ENCODE measurements around the gene CAND2.
"Not testable (repeated sequence)": the region's sequence is repeated elsewhere in the genome, so short reads cannot be mapped to it uniquely, and the experiment has no call there.

The CAND2 gene

DNA sequence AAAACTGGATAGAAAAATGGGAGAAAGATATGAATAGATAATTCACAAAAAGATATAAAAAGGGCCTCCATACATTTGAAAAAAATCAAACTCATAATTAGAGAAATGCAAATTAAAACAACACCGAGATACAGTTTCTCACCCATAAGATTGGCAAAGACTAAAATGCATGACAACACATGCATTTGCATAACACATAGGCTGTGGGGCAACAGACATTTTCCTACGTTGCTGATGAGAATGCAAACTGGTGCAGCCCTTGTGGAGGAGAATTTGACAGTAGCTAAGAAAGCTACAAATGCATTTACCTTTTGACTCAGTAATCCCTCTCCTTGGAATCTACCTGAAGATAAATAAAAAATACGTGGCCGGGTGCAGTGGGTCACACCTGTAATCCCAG lies 11.4 kb upstream of the CAND2 start:
- Histone ChIP-seq H3K4me1 (ENCODE audit: insufficient read depth, low read length, poor library complexity, severe bottlenecking) (no peaks in the 10 kb centered on the region), H3K9me3 (ENCODE audit: insufficient read depth, low read depth, low read length) (no peaks in the 10 kb centered on the region), H3K4me3 (ENCODE audit: low read length, poor library complexity, severe bottlenecking) (no peak overlapping the region), H3K4me2 (ENCODE audit: low read depth, low read length, poor library complexity, severe bottlenecking) (no peak overlapping the region), H3F3A (ENCODE audit: low read depth) (no peaks in the 10 kb centered on the region), H3K9ac (ENCODE audit: low read depth, low read length, poor library complexity, severe bottlenecking) (no peak overlapping the region), H3K36me3 (ENCODE audit: insufficient read depth, low read length) (no peaks in the 10 kb centered on the region), H3K79me2 (ENCODE audit: insufficient read depth, low read length) (no peaks in the 10 kb centered on the region), H2AFZ (ENCODE audit: low read length) (no peak overlapping the region), H3K9me2 (replicated peaks; ENCODE audit: low read depth, low read length) (no peaks in the 10 kb centered on the region), H4K20me1 (ENCODE audit: insufficient read depth, low read length, poor library complexity, severe bottlenecking) (no peaks in the 10 kb centered on the region), H3K27me3 (ENCODE audit: insufficient read depth, low read length, poor library complexity, severe bottlenecking) (no peaks in the 10 kb centered on the region)
- TF ChIP-seq EZH2phosphoT487 (IDR thresholded peaks at IDR 0.05; ENCODE audit: borderline replicate concordance) = no peak
- TF ChIP-seq, protein P1, sequence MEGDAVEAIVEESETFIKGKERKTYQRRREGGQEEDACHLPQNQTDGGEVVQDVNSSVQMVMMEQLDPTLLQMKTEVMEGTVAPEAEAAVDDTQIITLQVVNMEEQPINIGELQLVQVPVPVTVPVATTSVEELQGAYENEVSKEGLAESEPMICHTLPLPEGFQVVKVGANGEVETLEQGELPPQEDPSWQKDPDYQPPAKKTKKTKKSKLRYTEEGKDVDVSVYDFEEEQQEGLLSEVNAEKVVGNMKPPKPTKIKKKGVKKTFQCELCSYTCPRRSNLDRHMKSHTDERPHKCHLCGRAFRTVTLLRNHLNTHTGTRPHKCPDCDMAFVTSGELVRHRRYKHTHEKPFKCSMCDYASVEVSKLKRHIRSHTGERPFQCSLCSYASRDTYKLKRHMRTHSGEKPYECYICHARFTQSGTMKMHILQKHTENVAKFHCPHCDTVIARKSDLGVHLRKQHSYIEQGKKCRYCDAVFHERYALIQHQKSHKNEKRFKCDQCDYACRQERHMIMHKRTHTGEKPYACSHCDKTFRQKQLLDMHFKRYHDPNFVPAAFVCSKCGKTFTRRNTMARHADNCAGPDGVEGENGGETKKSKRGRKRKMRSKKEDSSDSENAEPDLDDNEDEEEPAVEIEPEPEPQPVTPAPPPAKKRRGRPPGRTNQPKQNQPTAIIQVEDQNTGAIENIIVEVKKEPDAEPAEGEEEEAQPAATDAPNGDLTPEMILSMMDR (conservative IDR thresholded peaks at IDR 0.05; ENCODE audit: low read length) = no peak

GRCh38 chr3:12787346-12787745 lies 9.1 kb upstream of the CAND2 start:
- not testable (repeated sequence) for H4K20me1 ChIP-seq (ENCODE audit: insufficient read depth, low read length, poor library complexity, severe bottlenecking); H3K36me3 ChIP-seq (ENCODE audit: insufficient read depth, low read length)

DNA sequence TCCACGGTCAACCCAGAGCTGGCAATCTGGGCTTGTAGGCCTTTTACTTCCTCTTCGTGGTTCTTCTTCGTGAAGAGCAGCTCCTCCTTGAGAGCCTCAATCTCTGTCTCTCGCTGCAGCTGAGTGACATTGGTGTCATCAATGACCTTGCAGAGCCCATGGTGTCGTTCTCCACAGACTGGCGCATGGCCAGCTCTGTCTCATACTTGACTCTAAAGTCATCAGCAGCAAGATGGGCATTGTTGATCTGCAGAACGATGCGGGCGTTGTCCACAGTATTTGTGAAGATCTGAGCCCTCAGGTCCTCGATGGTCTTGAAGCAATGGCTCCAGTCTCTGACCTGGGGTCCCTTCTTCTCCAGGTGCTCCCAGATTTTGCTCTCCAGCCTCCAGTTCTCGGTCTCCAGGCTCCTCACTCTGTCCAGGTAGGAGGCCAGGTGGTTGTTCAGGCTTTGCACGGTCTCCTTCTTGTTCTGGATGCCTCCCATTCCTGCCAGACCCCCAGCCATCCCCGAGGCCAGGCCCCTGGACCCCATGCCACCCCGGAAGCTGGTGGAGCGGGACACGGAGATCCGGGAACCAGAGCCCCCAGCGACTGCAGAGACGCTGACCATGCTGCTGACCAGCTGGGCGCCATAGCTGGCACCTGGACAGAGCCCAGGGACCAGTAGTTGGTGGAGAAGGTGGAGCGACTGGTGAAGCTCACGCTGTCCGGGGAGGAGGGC lies 8.4 kb upstream of the CAND2 start:
- H3K79me2 ChIP-seq (ENCODE audit: insufficient read depth, low read length); H3K9ac ChIP-seq (ENCODE audit: low read depth, low read length, poor library complexity, severe bottlenecking); H3F3A ChIP-seq (ENCODE audit: low read depth); H3K36me3 ChIP-seq (ENCODE audit: insufficient read depth, low read length); H2AFZ ChIP-seq (ENCODE audit: low read length); H3K27me3 ChIP-seq (ENCODE audit: insufficient read depth, low read length, poor library complexity, severe bottlenecking); H3K9me2 ChIP-seq (replicated peaks; ENCODE audit: low read depth, low read length); H3K4me3 ChIP-seq (ENCODE audit: low read length, poor library complexity, severe bottlenecking); H3K9me3 ChIP-seq (ENCODE audit: insufficient read depth, low read depth, low read length); H3K4me1 ChIP-seq (ENCODE audit: insufficient read depth, low read length, poor library complexity, severe bottlenecking); H3K4me2 ChIP-seq (ENCODE audit: low read depth, low read length, poor library complexity, severe bottlenecking); H4K20me1 ChIP-seq (ENCODE audit: insufficient read depth, low read length, poor library complexity, severe bottlenecking): not testable (repeated sequence)

More at GRCh38 chr3:12787346-12787745, 9.1 kb upstream of the CAND2 start:
- H2AFZ ChIP-seq (ENCODE audit: low read length); H3K9ac ChIP-seq (ENCODE audit: low read depth, low read length, poor library complexity, severe bottlenecking); H3K79me2 ChIP-seq (ENCODE audit: insufficient read depth, low read length); H3K4me2 ChIP-seq (ENCODE audit: low read depth, low read length, poor library complexity, severe bottlenecking); H3F3A ChIP-seq (ENCODE audit: low read depth); H3K9me2 ChIP-seq (replicated peaks; ENCODE audit: low read depth, low read length); H3K9me3 ChIP-seq (ENCODE audit: insufficient read depth, low read depth, low read length); H3K4me1 ChIP-seq (ENCODE audit: insufficient read depth, low read length, poor library complexity, severe bottlenecking); H3K4me3 ChIP-seq (ENCODE audit: low read length, poor library complexity, severe bottlenecking); H3K27me3 ChIP-seq (ENCODE audit: insufficient read depth, low read length, poor library complexity, severe bottlenecking): not testable (repeated sequence)
- TF ChIP-seq, protein P1 (conservative IDR thresholded peaks at IDR 0.05; ENCODE audit: low read length) = peak; percentile 47

- no peaks in the 10 kb centered on the region for H3K9me2 ChIP-seq (replicated peaks; ENCODE audit: low read depth, low read length)
- H3K36me3 ChIP-seq (ENCODE audit: insufficient read depth, low read length) = no peaks in the 10 kb centered on the region
- no peak overlapping the region for H3K4me3 ChIP-seq (ENCODE audit: low read length, poor library complexity, severe bottlenecking)
- no peaks in the 10 kb centered on the region for H3K27me3 ChIP-seq (ENCODE audit: insufficient read depth, low read length, poor library complexity, severe bottlenecking)
- no peaks in the 10 kb centered on the region for H3K4me1 ChIP-seq (ENCODE audit: insufficient read depth, low read length, poor library complexity, severe bottlenecking)
- no peak overlapping the region for H3K9ac ChIP-seq (ENCODE audit: low read depth, low read length, poor library complexity, severe bottlenecking)
- no peak overlapping the region for H3K4me2 ChIP-seq (ENCODE audit: low read depth, low read length, poor library complexity, severe bottlenecking)
- no peaks in the 10 kb centered on the region for H3F3A ChIP-seq (ENCODE audit: low read depth)
- no peak overlapping the region for H2AFZ ChIP-seq (ENCODE audit: low read length)
- H3K79me2 ChIP-seq (ENCODE audit: insufficient read depth, low read length) = no peaks in the 10 kb centered on the region
- H4K20me1 ChIP-seq (ENCODE audit: insufficient read depth, low read length, poor library complexity, severe bottlenecking) = no peaks in the 10 kb centered on the region
- no peaks in the 10 kb centered on the region for H3K9me3 ChIP-seq (ENCODE audit: insufficient read depth, low read depth, low read length)
- TF ChIP-seq, protein P1 (conservative IDR thresholded peaks at IDR 0.05; ENCODE audit: low read length) = no peak
- no peak for TF ChIP-seq EZH2phosphoT487 (IDR thresholded peaks at IDR 0.05; ENCODE audit: borderline replicate concordance)
These were observed 5.0 kb upstream of the CAND2 start for GRCh38 chr3:12791430-12791829.

Measured in Loucy (cell line).